Measurements from ENCODE around the gene ABHD14A. TPM values are rescaled to one million over a fixed set of nuclear protein-coding genes. Genes with fewer than 3 reads are reported as not detected.
"Not testable (repeated sequence)": the region's sequence is repeated elsewhere in the genome, so short reads cannot be mapped to it uniquely, and the experiment has no call there.

The ABHD14A gene
- total RNA-seq = 10 to 100 TPM; 11.5 to 16.7 TPM

DNA sequence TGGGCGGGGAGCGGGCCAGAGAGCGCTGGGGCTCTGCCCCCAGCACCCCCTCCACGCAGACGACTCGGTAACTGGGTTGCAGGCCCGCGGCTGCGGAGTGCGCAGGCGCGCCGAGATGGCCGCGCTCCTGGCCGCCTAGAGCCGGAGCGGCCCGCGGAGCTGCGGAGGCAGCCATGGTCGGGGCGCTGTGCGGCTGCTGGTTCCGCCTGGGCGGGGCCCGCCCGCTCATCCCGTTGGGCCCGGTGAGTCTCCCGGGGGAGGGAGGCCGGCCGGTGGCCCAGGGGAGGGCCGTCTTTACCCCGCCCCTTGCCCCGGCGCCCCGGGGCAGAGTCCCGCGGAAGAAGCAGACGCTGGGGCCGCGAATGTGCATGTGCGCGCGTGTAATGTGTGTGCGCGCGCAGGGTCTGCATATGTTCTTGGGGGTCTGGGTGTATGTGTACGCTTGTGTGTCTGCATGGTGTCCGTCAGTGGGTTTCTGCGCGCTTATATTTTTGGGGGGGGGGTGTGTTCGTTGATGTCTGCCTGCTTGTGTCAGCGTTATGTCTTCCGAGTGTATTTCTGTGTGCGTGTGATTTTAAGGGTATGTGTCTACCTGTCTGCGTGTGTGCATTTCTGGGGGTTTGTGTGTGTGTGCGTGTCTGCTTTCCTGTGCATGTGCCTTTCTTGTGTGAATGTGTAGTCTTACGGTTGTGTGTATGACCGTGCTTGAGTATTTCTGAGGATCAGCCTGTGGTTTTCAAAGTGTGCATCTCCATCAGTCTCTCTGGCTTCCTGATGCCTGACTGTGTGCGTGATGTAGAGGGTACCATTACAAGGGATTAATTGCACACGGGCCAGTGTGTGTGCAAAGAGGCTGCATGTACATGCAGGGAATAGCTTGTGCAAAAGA is at the start of gene ABHD14A:
Gene ABHD14A, plus strand, starts transcription at position 102 of the 889 bp plus-strand sequence. Its CDS starts 72 bp downstream, at position 174.
- Mint-ChIP-seq H3K9me3 (no peaks in the 10 kb centered on the region), H3K4me3 (peak within 1 kb of the TSS; percentile 96), H3K27ac (peak within 1 kb of the TSS; percentile 93), H3K36me3 (ENCODE audit: low read depth) (no peaks in the 10 kb centered on the region), H3K4me1 (peaks cover 34% of the 10 kb centered on the region), H3K27me3 (no peaks in the 10 kb centered on the region)
- ChIA-PET POLR2A (no interaction called here), CTCF (interaction anchor here (0.6 to 4.1 kb wide), 10 partner anchors 8 to 511 kb away, joined by 3 to 61 read pairs (median 13); partner anchors contain the start of genes ACY1, GPR62, PARP3 and RPL29)
- DNase-seq = peak; percentile 67

DNA sequence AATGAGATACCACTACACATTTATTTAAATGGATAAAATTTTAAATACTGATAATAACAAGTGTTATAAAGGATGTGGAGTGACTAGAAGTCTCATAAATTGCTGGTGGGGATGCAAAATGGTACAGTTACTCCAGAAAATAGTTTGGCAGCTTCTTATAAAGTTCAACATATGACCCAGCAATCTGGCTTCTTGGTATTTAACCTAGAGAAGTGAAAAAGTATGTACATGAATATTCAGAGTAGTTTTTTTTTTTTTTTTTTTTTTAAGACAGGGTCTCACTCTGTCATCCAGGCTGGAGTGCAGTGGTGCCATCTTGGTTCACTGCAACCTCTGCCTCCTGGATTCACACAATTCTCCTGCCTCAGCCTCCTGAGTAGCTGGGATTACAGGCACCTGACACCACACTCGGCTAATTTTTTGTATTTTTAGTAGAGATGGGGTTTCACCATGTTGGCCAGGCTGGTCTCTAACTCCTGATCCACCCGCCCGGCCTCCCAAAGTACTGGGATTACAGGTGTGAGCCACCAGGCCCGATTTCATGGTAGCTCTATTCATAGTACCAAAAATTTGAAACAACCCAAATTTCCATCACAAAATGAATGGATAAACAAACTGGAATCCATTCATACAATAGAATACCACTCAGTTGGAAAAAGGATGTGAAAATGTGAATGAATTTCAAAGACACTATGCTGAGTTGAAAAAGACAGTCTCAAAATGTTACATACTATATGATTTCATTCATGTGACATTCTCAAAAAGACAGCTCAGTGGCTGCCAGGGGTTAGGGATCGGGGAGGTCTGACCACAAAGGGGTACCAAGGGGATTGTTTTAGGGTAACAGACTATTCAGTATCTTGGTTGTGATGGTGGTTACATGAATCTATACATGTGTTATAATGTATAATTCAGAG is 47.5 kb upstream of the ABHD14A start:
- no peak for DNase-seq
- ChIA-PET CTCF (no interaction called here), POLR2A (no interaction called here)
- no peaks in the 10 kb centered on the region for H3K9me3 Mint-ChIP-seq
- H3K4me3 Mint-ChIP-seq = no peak overlapping the region
- peaks cover 2% of the 10 kb centered on the region for H3K27me3 Mint-ChIP-seq
- no peaks in the 10 kb centered on the region for H3K36me3 Mint-ChIP-seq (ENCODE audit: low read depth)
- no peak overlapping the region for H3K27ac Mint-ChIP-seq
- H3K4me1 Mint-ChIP-seq = no peaks in the 10 kb centered on the region

DNA sequence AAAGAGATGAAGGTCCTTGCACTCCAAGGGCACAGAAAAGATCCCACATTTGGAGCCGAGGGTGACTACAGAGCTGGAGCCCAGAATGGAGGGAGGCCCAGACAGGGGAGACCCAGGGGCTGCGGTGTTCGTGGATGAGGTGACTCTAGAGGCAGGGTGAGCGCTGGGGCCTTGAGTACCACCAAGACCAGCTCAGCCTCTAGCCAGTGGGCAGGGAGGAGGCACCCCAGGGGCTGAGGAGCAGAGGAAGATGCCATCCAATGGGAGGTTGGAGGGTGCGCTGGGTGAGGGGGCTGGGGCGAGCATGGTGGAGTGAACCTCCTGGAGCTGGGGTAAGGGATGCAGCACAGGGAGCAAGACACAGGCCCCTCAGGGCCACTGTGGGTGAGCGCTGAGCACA is 46.4 kb upstream of the ABHD14A start:
- ChIA-PET CTCF (no interaction called here), POLR2A (no interaction called here)
- H3K36me3 Mint-ChIP-seq (ENCODE audit: low read depth) = no peaks in the 10 kb centered on the region

DNA sequence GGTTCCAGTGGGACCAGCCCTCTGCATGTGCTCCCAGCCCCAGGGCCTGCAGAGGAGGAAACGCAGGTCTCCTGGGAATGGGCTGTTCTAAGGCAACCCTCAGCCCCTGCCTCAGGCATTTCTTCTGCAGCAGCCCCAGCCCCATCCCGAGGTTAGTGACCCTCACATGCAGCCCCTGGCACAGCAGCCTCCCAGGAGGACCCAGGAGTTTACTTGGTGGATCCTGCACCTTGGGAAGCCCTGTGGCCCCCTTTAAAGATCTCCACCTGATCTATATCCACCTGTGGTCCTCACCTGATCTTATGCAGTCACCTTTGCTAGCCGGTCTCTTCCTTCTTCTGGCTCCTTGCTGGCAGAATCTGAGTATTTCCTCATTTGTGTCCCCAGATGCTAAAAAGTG is 45.9 kb upstream of the ABHD14A start:
- DNase-seq; H3K9me3 Mint-ChIP-seq; H3K4me3 Mint-ChIP-seq; H3K27me3 Mint-ChIP-seq; POLR2A ChIA-PET; H3K4me1 Mint-ChIP-seq; H3K27ac Mint-ChIP-seq; H3K36me3 Mint-ChIP-seq (ENCODE audit: low read depth): not testable (repeated sequence)
- CTCF ChIA-PET = interaction anchor here (0.8 kb wide), 1 partner anchor 13 kb away, joined by 3 read pairs; the partner anchor contains the start of gene RRP9

More for the DNA sequence above, 46.4 kb upstream of the ABHD14A start:
- no peak overlapping the region for H3K27ac Mint-ChIP-seq
- DNase-seq = no peak
- H3K4me1 Mint-ChIP-seq = no peaks in the 10 kb centered on the region
- no peak overlapping the region for H3K4me3 Mint-ChIP-seq
- peaks cover 2% of the 10 kb centered on the region for H3K27me3 Mint-ChIP-seq
- no peaks in the 10 kb centered on the region for H3K9me3 Mint-ChIP-seq

DNA sequence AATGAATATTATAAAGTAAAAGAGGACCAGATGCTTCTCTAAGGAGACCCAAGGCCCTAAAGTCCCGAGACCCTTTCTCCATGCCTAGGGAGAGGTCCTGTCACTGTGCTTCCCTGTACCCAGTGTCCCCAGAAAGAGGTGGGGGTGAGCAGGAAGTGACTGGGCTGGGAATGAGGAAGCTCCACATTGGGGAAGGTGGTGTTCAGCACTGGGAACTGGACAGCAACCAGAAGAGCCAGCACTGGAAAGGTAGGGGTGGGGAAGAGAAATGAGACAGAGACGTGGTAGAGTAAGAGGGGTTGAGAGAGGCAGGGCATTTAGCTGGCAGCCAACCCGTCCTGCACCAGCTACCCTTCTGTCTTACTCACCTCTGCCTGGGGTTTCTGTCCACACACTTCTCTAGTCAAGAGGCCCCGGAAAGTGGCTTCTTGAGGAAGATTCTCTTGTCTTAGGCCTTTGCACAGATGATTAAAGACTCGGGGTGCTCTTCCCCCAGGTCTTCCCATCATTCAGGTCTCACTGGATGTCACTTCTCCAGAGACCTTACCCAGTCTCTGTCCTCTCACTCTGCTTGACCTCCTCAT is 45.4 kb upstream of the ABHD14A start:
- no peak for DNase-seq
- Mint-ChIP-seq H3K27ac (no peak overlapping the region), H3K4me1 (no peaks in the 10 kb centered on the region), H3K9me3 (no peaks in the 10 kb centered on the region), H3K36me3 (ENCODE audit: low read depth) (peaks cover 3% of the 10 kb centered on the region), H3K4me3 (no peak overlapping the region), H3K27me3 (no peaks in the 10 kb centered on the region)
- CTCF ChIA-PET = interaction anchor here (0.8 kb wide), 1 partner anchor 12 kb away, joined by 3 read pairs; the partner anchor contains the start of gene RRP9
- POLR2A ChIA-PET = no interaction called here

DNA sequence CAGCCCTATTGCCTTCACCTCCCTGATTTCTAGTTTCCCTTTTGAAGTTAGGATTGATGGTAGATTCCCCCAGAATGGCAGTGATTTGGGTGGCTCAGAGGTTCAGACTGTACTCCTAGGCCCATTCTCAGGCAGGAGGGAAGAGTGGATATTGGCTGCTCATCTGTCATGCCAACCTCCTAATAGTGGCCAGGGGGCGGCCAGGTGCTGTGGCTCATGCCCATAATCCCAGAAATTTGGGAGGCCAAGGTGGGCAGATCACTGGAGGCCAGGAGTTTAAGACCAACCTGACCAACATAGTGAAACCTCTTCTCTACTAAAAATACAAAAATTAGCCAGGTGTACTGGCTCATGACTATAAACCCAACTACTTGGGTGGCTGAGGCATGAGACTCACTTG is 44.4 kb upstream of the ABHD14A start:
- ChIA-PET POLR2A (no interaction called here), CTCF (no interaction called here)
- Mint-ChIP-seq H3K27me3 (no peaks in the 10 kb centered on the region), H3K36me3 (ENCODE audit: low read depth) (peaks cover 6% of the 10 kb centered on the region), H3K4me3 (no peak overlapping the region), H3K4me1 (no peaks in the 10 kb centered on the region), H3K27ac (no peak overlapping the region), H3K9me3 (no peaks in the 10 kb centered on the region)
- DNase-seq = no peak

DNA sequence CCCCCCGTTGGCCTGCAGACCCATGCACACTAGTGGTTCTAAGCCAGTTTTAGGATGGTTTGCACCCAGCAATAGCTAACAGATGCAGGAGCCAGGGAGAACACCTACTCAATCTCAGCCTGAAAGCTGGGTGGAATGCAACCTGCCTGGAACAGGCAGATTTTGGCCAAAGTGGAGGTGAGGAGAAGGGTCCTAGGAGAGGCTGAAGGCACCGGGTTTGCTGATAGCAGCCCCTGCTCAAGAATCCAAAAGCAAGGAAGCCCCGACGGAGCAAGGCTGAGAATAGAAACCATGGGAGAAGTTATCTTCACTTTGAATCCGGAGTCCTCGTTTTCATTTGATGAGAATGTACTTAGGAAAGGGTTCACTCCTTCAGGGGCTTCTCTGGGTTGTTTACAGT is 43.1 kb upstream of the ABHD14A start:
- POLR2A ChIA-PET = no interaction called here
- H3K4me1 Mint-ChIP-seq = no peaks in the 10 kb centered on the region
- no peak for DNase-seq

DNA sequence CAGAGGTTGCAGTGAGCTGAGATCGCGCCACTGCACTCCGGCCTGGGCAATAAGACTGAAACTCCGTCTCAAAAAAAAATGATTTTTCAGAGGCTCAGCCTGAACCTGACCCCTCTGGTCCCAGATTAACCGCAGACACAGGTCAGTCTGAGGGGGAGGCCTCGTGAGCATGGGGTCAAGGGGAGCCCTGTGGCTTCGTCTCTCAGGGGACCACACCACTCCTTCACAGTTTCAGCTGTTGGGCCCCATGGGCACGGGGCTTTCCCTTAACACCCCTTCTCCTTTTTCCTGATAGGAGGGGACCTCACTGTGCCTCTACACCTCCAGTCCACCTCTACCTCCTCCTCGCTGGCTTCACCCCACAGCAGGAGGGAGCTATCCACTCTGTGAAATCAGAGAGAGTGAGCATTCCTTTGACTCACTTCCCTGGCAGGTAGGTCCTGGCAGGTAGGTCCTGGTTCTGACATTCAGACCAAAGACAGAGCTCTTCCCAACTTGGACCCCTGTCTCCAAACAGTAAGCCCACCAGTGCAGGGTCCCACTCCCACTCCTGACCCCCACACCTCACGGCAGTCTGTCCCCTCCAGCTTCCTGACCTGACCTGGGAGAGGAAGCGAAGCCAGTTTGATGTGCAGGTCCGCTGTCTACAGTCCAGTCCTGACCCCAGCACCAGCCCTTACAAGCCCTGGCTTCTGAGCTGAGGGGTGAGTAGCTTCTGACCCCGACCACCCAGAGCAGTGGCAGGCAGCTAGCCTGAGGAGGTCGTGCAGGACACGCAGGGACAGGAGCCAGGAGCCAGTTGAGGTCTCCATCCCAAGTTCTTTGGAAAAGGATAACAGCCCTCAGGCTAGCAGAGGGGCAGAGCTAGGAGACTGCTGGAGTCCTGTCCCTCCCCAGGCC is 42.1 kb upstream of the ABHD14A start:
- no peaks in the 10 kb centered on the region for H3K27me3 Mint-ChIP-seq
- H3K36me3 Mint-ChIP-seq (ENCODE audit: low read depth) = peaks cover 14% of the 10 kb centered on the region
- H3K9me3 Mint-ChIP-seq = no peaks in the 10 kb centered on the region
- H3K4me1 Mint-ChIP-seq = peaks cover under 1% of the 10 kb centered on the region
- no peak overlapping the region for H3K27ac Mint-ChIP-seq
- POLR2A ChIA-PET = no interaction called here
- no peak overlapping the region for H3K4me3 Mint-ChIP-seq
- CTCF ChIA-PET = interaction anchor here (1.8 to 3.1 kb wide), 2 partner anchors 9 to 10 kb away, joined by 9 to 11 read pairs; partner anchors contain the start of gene RRP9
- no peak for DNase-seq

More for the DNA sequence above, 43.1 kb upstream of the ABHD14A start:
- Mint-ChIP-seq H3K27ac (peak overlapping the region; percentile 57), H3K36me3 (ENCODE audit: low read depth) (peaks cover 9% of the 10 kb centered on the region), H3K27me3 (no peaks in the 10 kb centered on the region), H3K4me3 (no peak overlapping the region), H3K9me3 (no peaks in the 10 kb centered on the region)
- CTCF ChIA-PET = interaction anchor here (3.1 kb wide), 1 partner anchor 11 kb away, joined by 9 read pairs; no protein-coding TSS in a partner anchor

DNA sequence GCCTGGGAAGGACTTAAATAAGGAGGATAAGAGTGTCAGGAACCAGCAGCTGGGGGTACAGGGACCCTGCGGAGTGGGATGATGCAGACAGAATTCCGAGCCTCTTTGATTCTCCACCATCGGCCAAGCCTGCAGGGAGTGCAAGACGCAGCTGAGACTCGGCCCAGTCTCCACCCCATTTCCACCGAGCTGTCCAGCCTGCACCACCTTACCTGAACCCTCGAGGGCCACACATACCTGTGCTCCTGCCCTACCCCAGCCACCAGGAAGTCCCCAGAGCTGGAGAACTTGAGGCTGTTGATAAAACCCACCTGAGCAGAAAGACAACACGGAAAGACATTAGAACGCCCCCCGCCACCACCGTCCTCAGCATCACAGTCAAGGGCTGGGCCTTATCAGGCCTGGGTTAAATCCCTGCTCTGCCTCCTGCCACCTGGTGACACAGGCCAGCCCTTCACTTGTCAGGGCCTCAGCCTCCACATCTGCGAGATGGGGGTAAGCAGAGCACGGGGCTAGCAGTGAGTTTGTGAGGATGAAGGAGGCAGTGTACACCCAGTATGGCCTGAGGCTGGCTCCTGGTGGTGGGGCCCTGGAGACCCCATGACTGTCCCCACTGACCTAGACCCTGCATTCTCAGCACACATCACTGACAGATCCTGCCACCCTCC is 41.3 kb upstream of the ABHD14A start:
- ChIA-PET POLR2A (no interaction called here), CTCF (interaction anchor here (1.8 to 3.1 kb wide), 2 partner anchors 8 to 9 kb away, joined by 9 to 11 read pairs; partner anchors contain the start of gene RRP9)
- H3K27ac Mint-ChIP-seq = no peak overlapping the region
- H3K4me1 Mint-ChIP-seq = peaks cover 8% of the 10 kb centered on the region
- H3K36me3 Mint-ChIP-seq (ENCODE audit: low read depth) = peaks cover 17% of the 10 kb centered on the region
- no peak overlapping the region for H3K4me3 Mint-ChIP-seq
- no peaks in the 10 kb centered on the region for H3K9me3 Mint-ChIP-seq
- no peak for DNase-seq
- H3K27me3 Mint-ChIP-seq = no peaks in the 10 kb centered on the region

DNA sequence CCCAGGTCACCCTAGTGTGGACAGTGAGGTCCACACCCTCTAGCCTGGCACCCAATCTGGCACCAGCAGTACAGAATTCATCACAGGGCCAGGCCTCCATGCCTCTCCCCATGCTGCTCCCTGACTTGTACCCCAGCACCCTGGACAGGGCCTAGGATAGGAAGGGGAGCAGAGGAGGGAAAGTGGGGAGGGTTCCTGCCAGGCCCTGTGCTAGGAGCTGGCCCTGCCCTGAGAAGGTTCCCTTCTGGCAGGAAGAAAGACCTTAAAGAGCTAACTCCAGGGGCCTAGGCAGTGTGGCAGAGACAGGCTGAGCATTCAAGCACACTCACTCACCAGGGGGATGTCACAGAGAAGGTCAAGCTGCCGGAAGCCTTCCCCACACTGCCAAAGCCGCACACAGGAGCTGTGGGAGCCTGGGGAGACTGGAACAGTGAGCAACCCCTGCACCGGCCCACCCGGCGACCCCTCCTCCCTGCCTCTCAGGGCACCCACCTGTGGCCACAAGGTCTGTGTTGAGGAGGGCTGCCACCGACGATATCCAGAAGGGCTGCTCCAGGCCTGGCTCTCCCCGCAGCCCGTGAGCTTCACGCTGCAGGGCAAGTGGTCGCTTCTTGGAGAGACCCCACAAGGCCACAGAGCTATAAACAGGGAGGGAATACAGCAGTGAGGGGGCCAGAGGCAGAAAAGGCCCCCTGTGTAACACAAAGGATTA is 40.6 kb upstream of the ABHD14A start:
- Mint-ChIP-seq H3K27ac (no peak overlapping the region), H3K36me3 (ENCODE audit: low read depth) (peaks cover 20% of the 10 kb centered on the region), H3K4me1 (peaks cover 12% of the 10 kb centered on the region), H3K9me3 (no peaks in the 10 kb centered on the region), H3K27me3 (no peaks in the 10 kb centered on the region), H3K4me3 (no peak overlapping the region)
- CTCF ChIA-PET = interaction anchor here (3.1 kb wide), 1 partner anchor 9 kb away, joined by 9 read pairs; no protein-coding TSS in a partner anchor
- no peak for DNase-seq
- POLR2A ChIA-PET = no interaction called here

All from activated CD4-positive, alpha-beta T cell treated with anti-CD3 and anti-CD28 coated beads, Interleukin-2, amount 10 ng/mL, durations not matched to agents 7 days and 5 days (primary cell).